CD1c-positive myeloid dendritic cell (primary cell): Measurements from ENCODE around the gene CAMTA1.

ENCODE experiments used
- DNase-seq: peaks from one replicate; pipeline ENCODE4 v3.0.0-alpha.2; 2016; ENCODE audit errors: extremely low spot score

The CAMTA1 gene

GRCh38 chr1:7449750-7450149, 664.5 kb downstream of the CAMTA1 start:
- no peak for DNase-seq

- no peak for DNase-seq
These were observed 665.6 kb downstream of the CAMTA1 start for GRCh38 chr1:7450838-7451237.

GRCh38 chr1:7453038-7453437, 667.8 kb downstream of the CAMTA1 start:
- DNase-seq, result no peak

GRCh38 chr1:7454052-7454815, 669.0 kb downstream of the CAMTA1 start:
- peak; percentile 8 for DNase-seq

GRCh38 chr1:7454895-7455784, 669.9 kb downstream of the CAMTA1 start:
- no peak for DNase-seq

GRCh38 chr1:7455796-7456721, 670.8 kb downstream of the CAMTA1 start:
- no peak for DNase-seq

- no peak for DNase-seq
These were observed 671.4 kb downstream of the CAMTA1 start for GRCh38 chr1:7456722-7457082.

GRCh38 chr1:7457811-7458210, 672.6 kb downstream of the CAMTA1 start:
- DNase-seq, result no peak

- no peak for DNase-seq
These were observed 673.7 kb downstream of the CAMTA1 start for GRCh38 chr1:7458946-7459345.

- DNase-seq, result no peak
These were observed 674.7 kb downstream of the CAMTA1 start for GRCh38 chr1:7459914-7460313.

GRCh38 chr1:7460807-7461206, 675.6 kb downstream of the CAMTA1 start:
- no peak for DNase-seq

- DNase-seq, result no peak
These were observed 677.4 kb downstream of the CAMTA1 start for GRCh38 chr1:7462617-7463016.

GRCh38 chr1:7463526-7463925, 678.3 kb downstream of the CAMTA1 start:
- DNase-seq, result no peak

GRCh38 chr1:7464736-7465135, 679.5 kb downstream of the CAMTA1 start:
- DNase-seq, result no peak

- DNase-seq, result no peak
These were observed 682.4 kb downstream of the CAMTA1 start for GRCh38 chr1:7467476-7468175.

- no peak for DNase-seq
These were observed 683.0 kb downstream of the CAMTA1 start for GRCh38 chr1:7468248-7468647.

- no peak for DNase-seq
These were observed 684.1 kb downstream of the CAMTA1 start for GRCh38 chr1:7469255-7469938.

- DNase-seq, result peak; percentile 11
These were observed 685.8 kb downstream of the CAMTA1 start for GRCh38 chr1:7470904-7471638.

GRCh38 chr1:7471836-7472235, 686.6 kb downstream of the CAMTA1 start:
- DNase-seq, result no peak
